ENCODE data around the gene ARMC5. TPM values are rescaled to one million over a fixed set of nuclear protein-coding genes. Genes with fewer than 3 reads are reported as not detected.

Gene ARMC5
- total and polyA plus RNA-seq, 10 of the 15 experiments (the other 5 are each of a cell fraction or from before 2014, with no cell fraction given), result 0.06 to 13.2 (median 5.6) TPM

DNA sequence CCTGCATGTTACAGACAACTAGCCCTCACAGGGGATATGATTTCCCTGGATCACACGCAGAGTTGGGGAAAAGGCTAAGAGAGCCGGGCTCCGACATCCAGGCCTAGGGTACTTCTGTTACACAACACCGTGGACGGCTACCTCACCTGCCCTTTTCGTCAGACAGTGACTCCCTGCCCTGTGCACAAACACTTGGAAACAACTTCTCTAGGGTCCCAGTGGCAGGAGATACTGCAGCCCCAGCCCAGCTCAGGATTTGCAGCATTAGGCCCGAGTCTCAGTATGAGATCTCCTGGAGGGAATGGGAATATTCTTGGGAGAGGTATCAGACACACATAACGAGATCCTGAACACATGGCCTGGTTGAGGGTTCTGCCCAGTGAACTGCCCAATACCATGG is 40.6 kb downstream of the ARMC5 start (continued):
- TF ChIP-seq, protein P1, sequence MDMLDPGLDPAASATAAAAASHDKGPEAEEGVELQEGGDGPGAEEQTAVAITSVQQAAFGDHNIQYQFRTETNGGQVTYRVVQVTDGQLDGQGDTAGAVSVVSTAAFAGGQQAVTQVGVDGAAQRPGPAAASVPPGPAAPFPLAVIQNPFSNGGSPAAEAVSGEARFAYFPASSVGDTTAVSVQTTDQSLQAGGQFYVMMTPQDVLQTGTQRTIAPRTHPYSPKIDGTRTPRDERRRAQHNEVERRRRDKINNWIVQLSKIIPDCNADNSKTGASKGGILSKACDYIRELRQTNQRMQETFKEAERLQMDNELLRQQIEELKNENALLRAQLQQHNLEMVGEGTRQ (IDR thresholded peaks at IDR 0.05; ENCODE audit: borderline replicate concordance, low read depth, low read length), result no peak
- TF ChIP-seq ZNF207 (IDR thresholded peaks at IDR 0.05; ENCODE audit: borderline replicate concordance) (no peak), IKZF2 (IDR thresholded peaks at IDR 0.05) (no peak), IKZF1 (conservative IDR thresholded peaks at IDR 0.05) (no peak), ZNF622 (IDR thresholded peaks at IDR 0.05) (no peak)

DNA sequence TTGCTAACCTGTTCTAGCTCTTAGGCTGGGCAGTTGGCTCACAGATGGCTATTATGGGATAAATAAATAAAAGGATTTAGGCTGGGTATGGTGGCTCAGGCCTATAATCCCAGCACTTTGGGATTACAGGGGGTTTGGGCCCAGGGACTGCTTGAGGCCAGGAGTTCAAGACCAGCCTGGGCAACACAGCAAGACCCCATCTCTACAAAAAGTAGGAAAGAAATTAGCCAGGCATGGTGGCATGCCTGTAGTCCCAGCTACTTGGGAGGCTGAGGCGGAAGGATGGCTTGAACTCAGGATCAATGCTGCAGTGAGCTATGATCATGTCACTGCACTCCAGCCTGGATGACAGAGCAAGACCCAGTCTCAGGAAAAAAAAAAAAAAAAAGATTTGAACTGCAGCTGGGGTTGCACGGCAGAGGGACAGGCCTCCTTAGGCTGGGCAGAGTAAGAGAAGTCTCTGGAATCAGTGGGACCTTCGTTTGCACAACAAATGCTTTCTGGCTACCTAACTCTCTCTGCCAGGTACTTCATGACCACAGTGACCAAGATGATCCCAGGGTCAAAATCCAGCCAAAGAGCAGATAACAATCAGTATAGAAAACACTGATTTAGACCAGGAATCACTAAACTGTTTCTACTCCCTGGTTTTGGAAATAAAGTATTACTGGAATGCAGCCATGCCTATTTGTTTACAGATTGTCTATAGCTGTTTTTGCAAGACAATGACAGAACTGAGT is 42.1 kb downstream of the ARMC5 start:
- Histone ChIP-seq H2AFZ (ENCODE audit: control insufficient read depth, low read depth, low read length) (no peak overlapping the region), H3K9me3 (replicated peaks; ENCODE audit: control insufficient read depth, insufficient read depth, low read length) (no peaks in the 10 kb centered on the region), H3K4me3 (no peak overlapping the region), H3K4me2 (ENCODE audit: control insufficient read depth, insufficient read depth) (no peak overlapping the region), H3K9ac (ENCODE audit: control insufficient read depth, insufficient read depth, low read length) (no peak overlapping the region), H3K79me2 (ENCODE audit: control insufficient read depth, insufficient read depth, low read length) (no peaks in the 10 kb centered on the region), H3K27ac (ENCODE audit: control insufficient read depth, insufficient read depth) (no peak overlapping the region), H3K36me3 (ENCODE audit: control insufficient read depth in 2 of 2, insufficient read depth in 2 of 2, low read length in 1 of 2) (no peaks in the 10 kb centered on the region; a peak in 1 of 4 replicates), H4K20me1 (ENCODE audit: control insufficient read depth, insufficient read depth) (no peaks in the 10 kb centered on the region), H3K4me1 (ENCODE audit: control insufficient read depth, insufficient read depth, low read length) (peaks cover 8% of the 10 kb centered on the region), H3K27me3 (replicated peaks in 1 of 2; ENCODE audit: control insufficient read depth in 2 of 2, insufficient read depth in 2 of 2, low read length in 1 of 2) (no peaks in the 10 kb centered on the region)
- ATAC-seq (no peak), FAIRE-seq (no peak), DNase-seq (ENCODE audit: low read depth, low spot score) (no peak)
- ChIA-PET CTCF (interaction anchor here (1.2 to 1.6 kb wide), 3 partner anchors 40 to 359 kb away, joined by 3 to 4 read pairs (median 4); a partner anchor contains a TSS), POLR2A (interaction anchor here (0.6 to 1.0 kb wide), 2 partner anchors 12 to 41 kb away, joined by 3 to 4 read pairs; no protein-coding TSS in a partner anchor), SMC1A (ENCODE audit: uncharacterized antibody, unreplicated experiment) (no interaction called here), RAD21 (ENCODE audit: unreplicated experiment) (no interaction called here)
- in situ Hi-C loops (cut with MboI), result no loop called here
- 67% methylated on average over 3 of the region's 3 CpGs for WGBS (ENCODE audit: insufficient coverage, insufficient replicate concordance, low lambda C conversion rate, missing lambda C conversion rate)
- no TSS peak for BruUV-seq (replicated peaks)
- intact Hi-C loops (cut with micrococcal nuclease; ENCODE audit: unreplicated experiment), result loop anchor here (10.0 kb wide), 1 partner anchor 63 kb away; no protein-coding TSS in a partner anchor
- TF ChIP-seq ZSCAN29 (IDR thresholded peaks at IDR 0.05), result no peak
- TF ChIP-seq, protein P2, sequence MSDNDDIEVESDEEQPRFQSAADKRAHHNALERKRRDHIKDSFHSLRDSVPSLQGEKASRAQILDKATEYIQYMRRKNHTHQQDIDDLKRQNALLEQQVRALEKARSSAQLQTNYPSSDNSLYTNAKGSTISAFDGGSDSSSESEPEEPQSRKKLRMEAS (IDR thresholded peaks at IDR 0.05; ENCODE audit: low read depth, low read length), result no peak
- no peak for TF ChIP-seq CBFB (IDR thresholded peaks at IDR 0.05; ENCODE audit: low read depth)
- TF ChIP-seq, protein P3, sequence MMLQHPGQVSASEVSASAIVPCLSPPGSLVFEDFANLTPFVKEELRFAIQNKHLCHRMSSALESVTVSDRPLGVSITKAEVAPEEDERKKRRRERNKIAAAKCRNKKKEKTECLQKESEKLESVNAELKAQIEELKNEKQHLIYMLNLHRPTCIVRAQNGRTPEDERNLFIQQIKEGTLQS (IDR thresholded peaks at IDR 0.05; ENCODE audit: borderline replicate concordance, extremely low read depth, low read depth, low read length), result no peak
- no peak for TF ChIP-seq FOXK2 (IDR thresholded peaks at IDR 0.05)
- TF ChIP-seq, protein P4, sequence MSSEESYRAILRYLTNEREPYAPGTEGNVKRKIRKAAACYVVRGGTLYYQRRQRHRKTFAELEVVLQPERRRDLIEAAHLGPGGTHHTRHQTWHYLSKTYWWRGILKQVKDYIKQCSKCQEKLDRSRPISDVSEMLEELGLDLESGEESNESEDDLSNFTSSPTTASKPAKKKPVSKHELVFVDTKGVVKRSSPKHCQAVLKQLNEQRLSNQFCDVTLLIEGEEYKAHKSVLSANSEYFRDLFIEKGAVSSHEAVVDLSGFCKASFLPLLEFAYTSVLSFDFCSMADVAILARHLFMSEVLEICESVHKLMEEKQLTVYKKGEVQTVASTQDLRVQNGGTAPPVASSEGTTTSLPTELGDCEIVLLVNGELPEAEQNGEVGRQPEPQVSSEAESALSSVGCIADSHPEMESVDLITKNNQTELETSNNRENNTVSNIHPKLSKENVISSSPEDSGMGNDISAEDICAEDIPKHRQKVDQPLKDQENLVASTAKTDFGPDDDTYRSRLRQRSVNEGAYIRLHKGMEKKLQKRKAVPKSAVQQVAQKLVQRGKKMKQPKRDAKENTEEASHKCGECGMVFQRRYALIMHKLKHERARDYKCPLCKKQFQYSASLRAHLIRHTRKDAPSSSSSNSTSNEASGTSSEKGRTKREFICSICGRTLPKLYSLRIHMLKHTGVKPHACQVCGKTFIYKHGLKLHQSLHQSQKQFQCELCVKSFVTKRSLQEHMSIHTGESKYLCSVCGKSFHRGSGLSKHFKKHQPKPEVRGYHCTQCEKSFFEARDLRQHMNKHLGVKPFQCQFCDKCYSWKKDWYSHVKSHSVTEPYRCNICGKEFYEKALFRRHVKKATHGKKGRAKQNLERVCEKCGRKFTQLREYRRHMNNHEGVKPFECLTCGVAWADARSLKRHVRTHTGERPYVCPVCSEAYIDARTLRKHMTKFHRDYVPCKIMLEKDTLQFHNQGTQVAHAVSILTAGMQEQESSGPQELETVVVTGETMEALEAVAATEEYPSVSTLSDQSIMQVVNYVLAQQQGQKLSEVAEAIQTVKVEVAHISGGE (CRISPR knock-in tag; IDR thresholded peaks at IDR 0.05), result no peak
- TF ChIP-seq, protein P5, sequence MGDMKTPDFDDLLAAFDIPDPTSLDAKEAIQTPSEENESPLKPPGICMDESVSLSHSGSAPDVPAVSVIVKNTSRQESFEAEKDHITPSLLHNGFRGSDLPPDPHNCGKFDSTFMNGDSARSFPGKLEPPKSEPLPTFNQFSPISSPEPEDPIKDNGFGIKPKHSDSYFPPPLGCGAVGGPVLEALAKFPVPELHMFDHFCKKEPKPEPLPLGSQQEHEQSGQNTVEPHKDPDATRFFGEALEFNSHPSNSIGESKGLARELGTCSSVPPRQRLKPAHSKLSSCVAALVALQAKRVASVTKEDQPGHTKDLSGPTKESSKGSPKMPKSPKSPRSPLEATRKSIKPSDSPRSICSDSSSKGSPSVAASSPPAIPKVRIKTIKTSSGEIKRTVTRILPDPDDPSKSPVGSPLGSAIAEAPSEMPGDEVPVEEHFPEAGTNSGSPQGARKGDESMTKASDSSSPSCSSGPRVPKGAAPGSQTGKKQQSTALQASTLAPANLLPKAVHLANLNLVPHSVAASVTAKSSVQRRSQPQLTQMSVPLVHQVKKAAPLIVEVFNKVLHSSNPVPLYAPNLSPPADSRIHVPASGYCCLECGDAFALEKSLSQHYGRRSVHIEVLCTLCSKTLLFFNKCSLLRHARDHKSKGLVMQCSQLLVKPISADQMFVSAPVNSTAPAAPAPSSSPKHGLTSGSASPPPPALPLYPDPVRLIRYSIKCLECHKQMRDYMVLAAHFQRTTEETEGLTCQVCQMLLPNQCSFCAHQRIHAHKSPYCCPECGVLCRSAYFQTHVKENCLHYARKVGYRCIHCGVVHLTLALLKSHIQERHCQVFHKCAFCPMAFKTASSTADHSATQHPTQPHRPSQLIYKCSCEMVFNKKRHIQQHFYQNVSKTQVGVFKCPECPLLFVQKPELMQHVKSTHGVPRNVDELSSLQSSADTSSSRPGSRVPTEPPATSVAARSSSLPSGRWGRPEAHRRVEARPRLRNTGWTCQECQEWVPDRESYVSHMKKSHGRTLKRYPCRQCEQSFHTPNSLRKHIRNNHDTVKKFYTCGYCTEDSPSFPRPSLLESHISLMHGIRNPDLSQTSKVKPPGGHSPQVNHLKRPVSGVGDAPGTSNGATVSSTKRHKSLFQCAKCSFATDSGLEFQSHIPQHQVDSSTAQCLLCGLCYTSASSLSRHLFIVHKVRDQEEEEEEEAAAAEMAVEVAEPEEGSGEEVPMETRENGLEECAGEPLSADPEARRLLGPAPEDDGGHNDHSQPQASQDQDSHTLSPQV (IDR thresholded peaks at IDR 0.05), result no peak
- no peak for TF ChIP-seq KAT2A (conservative IDR thresholded peaks at IDR 0.05; ENCODE audit: control insufficient read depth, low read depth, low read length)

Data from GM12878 (cell line).